H1 (cell line): ENCODE measurements around the gene CIZ1. TPM values are rescaled to one million over a fixed set of nuclear protein-coding genes. Genes with fewer than 3 reads are reported as not detected.

Experiments used
- CTCF ChIA-PET: fragments of 300-600 bp; sonication (Branson Sonifier 250); formaldehyde crosslinking; loops from one replicate; lab custom pipeline; 2021; ENCODE audit not compliant: partially characterized antibody; lab: Charles Lee
- POLR2A ChIA-PET: fragments of 300-600 bp; sonication (Branson Sonifier 250); formaldehyde crosslinking; loops from one replicate; lab custom pipeline; 2021; ENCODE audit warnings: inconsistent platforms; ENCODE audit not compliant: partially characterized antibody; lab: Charles Lee
- DNase-seq, 2 experiments: peaks; one replicate each; pipeline versions ENCODE4 v3.0.0 to v3.0.0-alpha.2; 2010 to 2022; ENCODE audit warnings: low spot score in 2 of 2, low read depth in 1 of 2, mixed read lengths in 1 of 2
- FAIRE-seq: peaks from 2 replicates; lab custom pipeline; 2011; peaks lifted over from hg19 to GRCh38; lab: Jason Lieb, UNC
- H2AFZ ChIP-seq: 2 replicates; pipeline ENCODE4 v1.8.1; 2012; ENCODE audit warnings: low read length, inconsistent platforms
- H2AK5ac ChIP-seq: 2 replicates; pipeline ENCODE4 v1.6.1; 2013; ENCODE audit warnings: low read depth, low read length
- H2BK120ac ChIP-seq: replicated peaks from 2 replicates; pipeline ENCODE3; 2013; ENCODE audit warnings: low read depth, low read length, inconsistent platforms
- H2BK12ac ChIP-seq: 2 replicates; pipeline ENCODE4 v1.6.1; 2013; ENCODE audit warnings: low read depth, low read length
- H2BK15ac ChIP-seq: 2 replicates; pipeline ENCODE4 v1.6.1; 2013; ENCODE audit warnings: low read length
- H2BK20ac ChIP-seq: 2 replicates; pipeline ENCODE4 v1.6.1; 2013; ENCODE audit warnings: low read length
- H2BK5ac ChIP-seq: 2 replicates; pipeline ENCODE4 v1.6.1; 2013; ENCODE audit warnings: low read depth, low read length
- H3K14ac ChIP-seq: 2 replicates; pipeline ENCODE4 v1.6.1; 2013; ENCODE audit warnings: inconsistent platforms; ENCODE audit not compliant: insufficient read length
- H3K18ac ChIP-seq: 2 replicates; pipeline ENCODE4 v1.6.1; 2013; ENCODE audit warnings: low read length; ENCODE audit errors: extremely low read depth
- H3K23ac ChIP-seq: 2 replicates; pipeline ENCODE4 v1.6.1; 2013; ENCODE audit warnings: inconsistent platforms; ENCODE audit not compliant: insufficient read length
- H3K23me2 ChIP-seq: 2 replicates; pipeline ENCODE4 v1.6.1; 2013; ENCODE audit warnings: low read depth, low read length
- H3K27ac ChIP-seq: 2 replicates; pipeline ENCODE4 v1.6.1; 2011; ENCODE audit warnings: low read depth, low read length, inconsistent platforms
- H3K27me3 ChIP-seq, 4 experiments: replicated peaks in 1 of 4; 1 replicate in 1 of 4; 2 replicates in 3 of 4; pipeline versions ENCODE4 v1.6.1 to v1.8.1; 2011 to 2013; ENCODE audit warnings: low read length in 3 of 4, mild to moderate bottlenecking in 3 of 4, inconsistent platforms in 2 of 4, mixed read lengths in 2 of 4, moderate library complexity in 1 of 4; ENCODE audit not compliant: control insufficient read depth in 3 of 4, insufficient read depth in 3 of 4; ENCODE audit errors: extremely low read depth in 1 of 4
- H3K36me3 ChIP-seq, 4 experiments: 2 replicates each; pipeline versions ENCODE4 v1.6.1 to v1.8.1; 2011 to 2013; ENCODE audit warnings: mild to moderate bottlenecking in 4 of 4, low read length in 3 of 4, moderate library complexity in 2 of 4, control low read depth in 1 of 4, inconsistent platforms in 1 of 4; ENCODE audit not compliant: insufficient read depth in 4 of 4, control insufficient read depth in 2 of 4
- H3K4ac ChIP-seq: replicated peaks from 2 replicates; pipeline ENCODE3; 2013; ENCODE audit warnings: low read length, low read depth, mixed read lengths, inconsistent platforms; ENCODE audit not compliant: insufficient read length
- H3K4me1 ChIP-seq, 4 experiments: replicated peaks in 1 of 4; 1 replicate in 1 of 4; 2 replicates in 3 of 4; pipeline versions ENCODE4 v1.6.1 to v1.8.1; 2011 to 2013; ENCODE audit warnings: low read length in 3 of 4, inconsistent platforms in 2 of 4, mixed read lengths in 1 of 4; ENCODE audit not compliant: insufficient read depth in 4 of 4, control insufficient read depth in 3 of 4
- H3K4me2 ChIP-seq, 2 experiments: 2 replicates each; pipeline versions ENCODE4 v1.6.1 to v1.8.1; 2011 to 2013; ENCODE audit warnings: low read depth in 2 of 2, low read length in 2 of 2, control low read depth in 1 of 2, inconsistent platforms in 1 of 2, mild to moderate bottlenecking in 1 of 2; ENCODE audit not compliant: insufficient read depth in 1 of 2
- H3K4me3 ChIP-seq, 4 experiments: fragments of 200-600, 300-600 bp in 1 of 4; sonication (generic), shearing (Covaris generic), sonication (Bioruptor Twin) in 1 of 4; 2 replicates each; pipeline versions ENCODE4 v1.5.1 to v1.8.1; 2011 to 2016; ENCODE audit warnings: low read length in 4 of 4, low read depth in 3 of 4, control low read depth in 2 of 4, inconsistent platforms in 2 of 4, mild to moderate bottlenecking in 2 of 4, mixed read lengths in 1 of 4, moderate library complexity in 1 of 4; ENCODE audit not compliant: insufficient read depth in 2 of 4; ENCODE audit errors: extremely low read depth in 1 of 4
- H3K56ac ChIP-seq: replicated peaks from 2 replicates; pipeline ENCODE3; 2013; ENCODE audit warnings: low read depth, mild to moderate bottlenecking, mixed read lengths, low read length, inconsistent platforms; ENCODE audit not compliant: insufficient read length
- H3K79me1 ChIP-seq: 2 replicates; pipeline ENCODE4 v1.6.1; 2013; ENCODE audit warnings: low read depth, low read length, control low read depth
- H3K79me2 ChIP-seq, 2 experiments: 2 replicates each; pipeline versions ENCODE4 v1.6.1 to v1.8.1; 2012 to 2013; ENCODE audit warnings: low read length in 2 of 2, mild to moderate bottlenecking in 2 of 2, inconsistent platforms in 1 of 2; ENCODE audit not compliant: insufficient read depth in 2 of 2, control insufficient read depth in 1 of 2
- H3K9ac ChIP-seq, 4 experiments: replicated peaks in 1 of 4; 1 replicate in 1 of 4; 2 replicates in 3 of 4; pipeline versions ENCODE4 v1.6.1 to v1.8.1; 2011 to 2013; ENCODE audit warnings: low read depth in 3 of 4, low read length in 3 of 4, control low read depth in 2 of 4, mild to moderate bottlenecking in 2 of 4, moderate library complexity in 2 of 4, inconsistent platforms in 1 of 4; ENCODE audit errors: extremely low read depth in 1 of 4
- H3K9me3 ChIP-seq, 2 experiments: 2 replicates each; pipeline versions ENCODE4 v1.6.1 to v1.8.1; 2012 to 2013; ENCODE audit warnings: mild to moderate bottlenecking in 2 of 2, moderate library complexity in 2 of 2, control low read depth in 1 of 2, inconsistent platforms in 1 of 2, low read depth in 1 of 2, low read length in 1 of 2, mixed read lengths in 1 of 2; ENCODE audit not compliant: insufficient read depth in 2 of 2
- H4K20me1 ChIP-seq, 2 experiments: replicated peaks in 1 of 2; 2 replicates each; pipeline versions ENCODE3 to v1.8.1; 2011 to 2013; ENCODE audit warnings: inconsistent platforms in 2 of 2, low read length in 2 of 2, mild to moderate bottlenecking in 1 of 2; ENCODE audit not compliant: insufficient read depth in 2 of 2, control insufficient read depth in 1 of 2
- H4K5ac ChIP-seq: 2 replicates; pipeline ENCODE4 v1.6.1; 2013; ENCODE audit warnings: low read length, low read depth, mixed read lengths, inconsistent platforms; ENCODE audit not compliant: insufficient read length
- H4K8ac ChIP-seq: 2 replicates; pipeline ENCODE4 v1.8.0; 2013; ENCODE audit warnings: mild to moderate bottlenecking, moderate library complexity, low read length, inconsistent platforms; ENCODE audit not compliant: insufficient read depth; ENCODE audit errors: extremely low read depth
- H4K91ac ChIP-seq: replicated peaks from 2 replicates; pipeline ENCODE3; 2013; ENCODE audit warnings: low read length, mixed read lengths, inconsistent platforms; ENCODE audit not compliant: insufficient read length
- ASH2L ChIP-seq: fragments of 200-600, 300-600 bp; sonication (generic); IDR thresholded peaks from one replicate; pipeline ENCODE4 v1.7.1; 2017; ENCODE audit warnings: low read length
- BRCA1 ChIP-seq: IDR thresholded peaks from 2 replicates; pipeline ENCODE4 v1.6.1; 2012; ENCODE audit warnings: low read depth, low read length, improper control_type of control experiment
- CREB1 ChIP-seq: IDR thresholded peaks from 2 replicates; pipeline ENCODE4 v1.6.1; 2012; ENCODE audit warnings: inconsistent platforms
- EZH2 ChIP-seq: fragments of 200-600 bp; sonication (generic); IDR thresholded peaks from 2 replicates; pipeline ENCODE4 v1.7.1; 2012; ENCODE audit warnings: low read depth, mild to moderate bottlenecking, moderate library complexity, low read length, inconsistent platforms; ENCODE audit not compliant: severe bottlenecking
- GABPA ChIP-seq: IDR thresholded peaks from 2 replicates; pipeline ENCODE4 v1.6.1; 2011; ENCODE audit warnings: mild to moderate bottlenecking, low read length, moderate library complexity, borderline replicate concordance; ENCODE audit not compliant: insufficient read depth
- GTF2F1 ChIP-seq: IDR thresholded peaks from 2 replicates; pipeline ENCODE4 v1.6.1; 2012; ENCODE audit warnings: low read depth, low read length, improper control_type of control experiment, borderline replicate concordance
- HDAC2 ChIP-seq, 2 experiments: fragments of 300-600 bp in 1 of 2; sonication (generic) in 1 of 2; IDR thresholded peaks; 2 replicates each; pipeline ENCODE4 v1.6.1; 2011 to 2012; ENCODE audit warnings: low read depth in 2 of 2, low read length in 2 of 2, mild to moderate bottlenecking in 2 of 2, moderate library complexity in 2 of 2, borderline replicate concordance in 1 of 2, inconsistent platforms in 1 of 2
- RXRA ChIP-seq: IDR thresholded peaks from 2 replicates; pipeline ENCODE4 v1.6.1; 2011; ENCODE audit warnings: low read depth, mild to moderate bottlenecking, low read length, moderate library complexity; ENCODE audit not compliant: insufficient read depth
- SAP30 ChIP-seq: fragments of 300-600 bp; sonication (generic); IDR thresholded peaks from 2 replicates; pipeline ENCODE4 v1.7.1; 2012; ENCODE audit warnings: low read length, moderate library complexity, mild to moderate bottlenecking, inconsistent platforms; ENCODE audit not compliant: insufficient read depth, insufficient replicate concordance
- SP2 ChIP-seq: IDR thresholded peaks from 2 replicates; pipeline ENCODE4 v1.6.1; 2012; ENCODE audit warnings: mild to moderate bottlenecking, low read length, inconsistent platforms
- TAF1 ChIP-seq: IDR thresholded peaks from 2 replicates; pipeline ENCODE4 v1.6.1; 2011; ENCODE audit warnings: mild to moderate bottlenecking, low read depth, low read length
- TBP ChIP-seq: IDR thresholded peaks from 2 replicates; pipeline ENCODE4 v1.6.1; 2011; ENCODE audit warnings: low read depth, low read length, improper control_type of control experiment
- WGBS, 2 experiments: shearing (Covaris generic) in 1 of 2; methylation state at CpG; one replicate each; pipeline versions ENCODE4 v1.1.6 to v1.1.7; 2013 to 2015; ENCODE audit warnings: low lambda C conversion rate in 2 of 2, mixed read lengths in 2 of 2, inconsistent platforms in 1 of 2, low coverage in 1 of 2, missing lambda C conversion rate in 1 of 2; ENCODE audit not compliant: insufficient replicate concordance in 2 of 2, insufficient coverage in 1 of 2, insufficient read length in 1 of 2; ENCODE audit errors: extremely low coverage in 1 of 2, missing lambda C conversion rate in 1 of 2; 5-methylcytosine and 5-hydroxymethylcytosine counted together
- polyA plus RNA-seq, 7 experiments: library from polyadenylated mRNA; depleted of rRNA in 3 of 7; stranded (reverse) in 5 of 7; unstranded in 2 of 7; fragments of >200 nt in 5 of 7; fragments of 200-250 nt in 2 of 7; gene quantifications; 1 replicate in 5 of 7; 2 replicates in 1 of 7; 4 replicates in 1 of 7; pipeline versions ENCODE4 v1.2.1 to v1.2.3, GENCODE V29; 2011 to 2013; ENCODE audit warnings: missing spikeins in 2 of 7, mixed read lengths in 2 of 7
- total RNA-seq: library from RNA; stranded (reverse); fragmentation: NEBNext Ultra II Directional; extraction: Animal tissue kit (Norgen Biotek cat#: 25700); gene quantifications from 2 replicates; pipeline ENCODE4 v1.2.1, GENCODE V29; 2021

The CIZ1 gene
- total and polyA plus RNA-seq, 2 of the 8 experiments (the other 6 are each of a cell fraction or from before 2014, with no cell fraction given) = 66.0 to 107 TPM

DNA sequence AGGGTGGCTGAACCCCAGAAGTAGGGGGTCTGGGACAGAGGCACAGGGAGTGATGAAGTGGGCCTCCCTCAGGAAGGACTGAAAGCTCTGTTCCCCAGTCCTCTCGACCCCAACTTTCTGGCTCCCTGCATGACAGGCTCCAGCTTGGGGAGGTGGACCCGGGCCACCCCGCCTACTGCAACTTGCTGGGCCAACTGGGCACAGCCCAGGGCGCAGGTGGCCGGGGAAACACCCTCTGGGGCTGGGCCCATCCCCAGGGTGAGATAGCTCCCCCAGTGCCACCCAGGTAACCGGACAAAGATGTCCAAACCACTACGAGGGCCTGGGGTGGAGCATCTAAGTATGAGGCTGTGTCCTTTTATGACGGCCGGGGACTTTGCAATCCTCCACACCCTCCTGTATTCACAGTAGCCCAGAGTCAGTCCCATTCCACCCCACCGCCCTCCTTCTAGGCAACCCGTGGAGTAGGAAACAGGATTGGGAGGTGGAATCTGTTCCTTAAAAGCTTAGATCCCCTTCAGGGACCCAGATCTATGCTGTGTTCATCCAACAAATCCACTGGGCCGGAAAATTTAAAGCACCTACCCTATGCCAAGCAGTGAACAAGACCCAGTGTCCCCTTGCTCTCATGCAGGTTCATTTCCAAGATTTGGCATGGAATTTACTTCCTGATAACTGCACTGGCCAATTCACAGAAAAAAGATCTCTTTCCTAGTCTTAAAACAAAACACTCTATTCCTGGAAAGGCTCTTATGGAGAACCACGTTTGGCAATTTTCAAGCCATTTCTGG lies 31.7 kb upstream of the CIZ1 start:
- H3K18ac ChIP-seq = no peak overlapping the region
- WGBS, 2 experiments = 93% methylated on average over 13 of the region's 13 CpGs; no CpG with 5 or more reads in 1 of the 2 experiments
- H3K27me3 ChIP-seq = no peaks in the 10 kb centered on the region
- peaks cover 6 to 19% (median 13%) of the 10 kb centered on the region in 4 experiments for H3K36me3 ChIP-seq
- no peak overlapping the region for H4K5ac ChIP-seq
- FAIRE-seq (no peak), DNase-seq (no peak)
- no peak overlapping the region for H2BK15ac ChIP-seq
- H2AK5ac ChIP-seq = no peak overlapping the region
- H3K14ac ChIP-seq = no peak overlapping the region
- no peak overlapping the region for H2BK20ac ChIP-seq
- POLR2A ChIA-PET = interaction anchor here (0.7 to 3.1 kb wide), 4 partner anchors 11 to 57 kb away, joined by 3 to 21 read pairs (median 4); no protein-coding TSS in a partner anchor
- H3K79me1 ChIP-seq = no peaks in the 10 kb centered on the region
- no peak overlapping the region for H2BK120ac ChIP-seq
- H4K91ac ChIP-seq = no peak overlapping the region
- CTCF ChIA-PET = no interaction called here
- 0 out of 2 replicates have a peak, but pooled peaks cover 2% of the 10 kb centered on the region for H3K23me2 ChIP-seq
- H3K9ac ChIP-seq = no peak overlapping the region
- no peak overlapping the region for H3K56ac ChIP-seq
- no peaks in the 10 kb centered on the region for H3K79me2 ChIP-seq
- no peak overlapping the region for H2BK5ac ChIP-seq
- H2AFZ ChIP-seq = no peak overlapping the region
- no peak overlapping the region for H3K23ac ChIP-seq
- H3K4me1 ChIP-seq = peaks cover 0 to 5% (median 3%) of the 10 kb centered on the region in 4 experiments; a peak in 5 of 7 replicates
- no peak overlapping the region for H2BK12ac ChIP-seq
- H3K4me2 ChIP-seq = no peak overlapping the region
- H4K8ac ChIP-seq = no peak overlapping the region
- no peak overlapping the region for H3K27ac ChIP-seq
- H3K9me3 ChIP-seq = no peaks in the 10 kb centered on the region
- peaks cover 0 to 12% of the 10 kb centered on the region in 2 experiments for H4K20me1 ChIP-seq
- H3K4me3 ChIP-seq = no peak overlapping the region
- no peak overlapping the region for H3K4ac ChIP-seq
- TF ChIP-seq BRCA1 (no peak), GTF2F1 (no peak), CREB1 (no peak), EZH2 (no peak), RXRA (no peak), SAP30 (no peak), TBP (no peak), HDAC2 (IDR thresholded peaks at IDR 0.05; ENCODE audit: borderline replicate concordance in 1 of 2, low read depth in 2 of 2, low read length in 2 of 2) (no peak), ASH2L (no peak), GABPA (no peak), TAF1 (no peak), SP2 (no peak)
